ENCODE measurements around the gene TMEM240.

The TMEM240 gene

DNA sequence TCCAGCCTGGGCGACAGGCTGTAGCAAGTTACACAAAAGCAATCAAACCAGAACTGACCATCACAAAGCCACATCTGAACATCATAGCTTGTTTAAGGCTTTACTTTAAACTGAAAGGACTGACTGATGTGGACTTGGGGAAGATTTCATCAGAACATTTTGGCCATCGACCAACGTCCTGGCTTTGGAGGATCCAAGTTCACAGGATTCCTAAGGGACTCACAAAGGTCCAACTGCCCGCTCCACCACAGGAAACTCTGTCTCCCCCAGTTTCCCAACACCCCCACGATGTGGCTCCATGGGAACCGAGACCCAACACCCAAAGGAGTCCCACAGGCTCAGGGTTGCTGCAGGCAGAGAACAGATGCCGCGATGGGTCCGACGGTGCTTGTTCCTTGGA lies 24.9 kb upstream of the TMEM240 start:
- TF ChIP-seq, protein P1, sequence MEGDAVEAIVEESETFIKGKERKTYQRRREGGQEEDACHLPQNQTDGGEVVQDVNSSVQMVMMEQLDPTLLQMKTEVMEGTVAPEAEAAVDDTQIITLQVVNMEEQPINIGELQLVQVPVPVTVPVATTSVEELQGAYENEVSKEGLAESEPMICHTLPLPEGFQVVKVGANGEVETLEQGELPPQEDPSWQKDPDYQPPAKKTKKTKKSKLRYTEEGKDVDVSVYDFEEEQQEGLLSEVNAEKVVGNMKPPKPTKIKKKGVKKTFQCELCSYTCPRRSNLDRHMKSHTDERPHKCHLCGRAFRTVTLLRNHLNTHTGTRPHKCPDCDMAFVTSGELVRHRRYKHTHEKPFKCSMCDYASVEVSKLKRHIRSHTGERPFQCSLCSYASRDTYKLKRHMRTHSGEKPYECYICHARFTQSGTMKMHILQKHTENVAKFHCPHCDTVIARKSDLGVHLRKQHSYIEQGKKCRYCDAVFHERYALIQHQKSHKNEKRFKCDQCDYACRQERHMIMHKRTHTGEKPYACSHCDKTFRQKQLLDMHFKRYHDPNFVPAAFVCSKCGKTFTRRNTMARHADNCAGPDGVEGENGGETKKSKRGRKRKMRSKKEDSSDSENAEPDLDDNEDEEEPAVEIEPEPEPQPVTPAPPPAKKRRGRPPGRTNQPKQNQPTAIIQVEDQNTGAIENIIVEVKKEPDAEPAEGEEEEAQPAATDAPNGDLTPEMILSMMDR (IDR thresholded peaks at IDR 0.05; ENCODE audit: insufficient read depth, low read length, missing control alignments), result no peak
- no peak for DNase-seq (ENCODE audit: low read depth, low spot score)
- ChIA-PET POLR2A (interaction anchor here (0.5 kb wide), 1 partner anchor 321 kb away, joined by 5 read pairs; no protein-coding TSS in a partner anchor), CTCF (interaction anchor here (0.9 kb wide), 1 partner anchor 8 kb away, joined by 4 read pairs; no protein-coding TSS in a partner anchor)
- no peak overlapping the region for H3K4me3 ChIP-seq (ENCODE audit: low read depth, low read length)

DNA sequence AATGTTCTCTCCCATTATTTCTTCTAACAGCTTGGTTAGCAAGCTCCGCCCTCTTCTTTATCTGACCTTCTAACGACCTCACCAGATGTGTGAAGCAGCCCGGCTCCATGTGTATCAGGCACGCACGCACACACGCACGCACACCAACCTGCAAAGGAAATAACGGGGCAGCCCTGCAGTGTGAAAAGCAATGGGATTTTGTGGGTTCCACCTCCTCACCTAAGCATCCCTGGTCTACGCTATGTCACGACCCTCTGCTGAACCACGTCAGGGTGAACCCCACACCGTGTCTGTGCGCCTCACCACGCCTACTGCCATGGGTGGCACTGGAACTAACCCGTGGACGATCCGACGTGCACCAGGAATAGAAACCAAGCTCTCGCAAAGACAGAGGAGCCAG lies 23.8 kb upstream of the TMEM240 start:
- TF ChIP-seq, protein P1 (IDR thresholded peaks at IDR 0.05; ENCODE audit: insufficient read depth, low read length, missing control alignments), result no peak
- ChIA-PET POLR2A (no interaction called here), CTCF (interaction anchor here (1.1 kb wide), 1 partner anchor 9 kb away, joined by 4 read pairs; no protein-coding TSS in a partner anchor)
- H3K4me3 ChIP-seq (ENCODE audit: low read depth, low read length), result no peak overlapping the region
- no peak for DNase-seq (ENCODE audit: low read depth, low spot score)

GRCh38 chr1:1563688-1564087 lies 23.3 kb upstream of the TMEM240 start:
- no peak overlapping the region for H3K4me3 ChIP-seq (ENCODE audit: low read depth, low read length)
- DNase-seq (ENCODE audit: low read depth, low spot score), result no peak
- TF ChIP-seq, protein P1 (IDR thresholded peaks at IDR 0.05; ENCODE audit: insufficient read depth, low read length, missing control alignments), result no peak
- ChIA-PET CTCF (interaction anchor here (1.1 kb wide), 1 partner anchor 10 kb away, joined by 4 read pairs; no protein-coding TSS in a partner anchor), POLR2A (no interaction called here)

DNA sequence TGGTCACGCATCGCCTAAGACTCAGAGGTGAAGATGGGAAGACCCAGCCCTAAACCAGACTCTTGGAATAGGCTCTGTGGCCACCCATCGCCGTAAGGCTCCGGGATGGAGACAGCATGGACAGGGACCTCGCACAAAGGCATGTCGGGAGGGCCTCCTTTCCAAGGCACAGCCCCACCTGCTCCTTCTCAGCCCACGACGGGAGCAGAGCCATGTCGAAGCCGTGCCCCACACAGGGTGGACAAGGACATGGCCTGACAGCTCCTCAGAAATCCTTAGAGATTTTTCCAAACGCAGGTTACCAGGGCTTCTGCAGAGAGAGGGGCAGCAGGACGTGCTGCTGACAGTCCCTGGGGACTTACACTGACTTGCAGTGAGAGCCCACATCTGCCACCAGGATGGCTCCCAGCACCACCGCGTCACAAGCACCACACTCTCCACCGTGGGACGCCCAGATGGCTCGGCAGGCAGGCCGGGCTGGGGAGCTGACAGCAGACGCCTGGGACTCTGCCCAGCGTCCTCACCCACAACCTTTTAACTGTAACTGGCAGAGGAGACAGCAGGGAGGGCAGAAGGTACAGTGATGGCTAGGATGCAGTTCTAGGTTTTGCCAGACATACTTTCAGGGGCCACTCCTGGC lies 22.3 kb upstream of the TMEM240 start:
- ChIA-PET CTCF (interaction anchor here (1.4 kb wide), 1 partner anchor 12 kb away, joined by 4 read pairs; no protein-coding TSS in a partner anchor), POLR2A (no interaction called here)
- no peak for DNase-seq (ENCODE audit: low read depth, low spot score)
- TF ChIP-seq, protein P1 (IDR thresholded peaks at IDR 0.05; ENCODE audit: insufficient read depth, low read length, missing control alignments), result no peak
- H3K4me3 ChIP-seq (ENCODE audit: low read depth, low read length), result no peak overlapping the region

DNA sequence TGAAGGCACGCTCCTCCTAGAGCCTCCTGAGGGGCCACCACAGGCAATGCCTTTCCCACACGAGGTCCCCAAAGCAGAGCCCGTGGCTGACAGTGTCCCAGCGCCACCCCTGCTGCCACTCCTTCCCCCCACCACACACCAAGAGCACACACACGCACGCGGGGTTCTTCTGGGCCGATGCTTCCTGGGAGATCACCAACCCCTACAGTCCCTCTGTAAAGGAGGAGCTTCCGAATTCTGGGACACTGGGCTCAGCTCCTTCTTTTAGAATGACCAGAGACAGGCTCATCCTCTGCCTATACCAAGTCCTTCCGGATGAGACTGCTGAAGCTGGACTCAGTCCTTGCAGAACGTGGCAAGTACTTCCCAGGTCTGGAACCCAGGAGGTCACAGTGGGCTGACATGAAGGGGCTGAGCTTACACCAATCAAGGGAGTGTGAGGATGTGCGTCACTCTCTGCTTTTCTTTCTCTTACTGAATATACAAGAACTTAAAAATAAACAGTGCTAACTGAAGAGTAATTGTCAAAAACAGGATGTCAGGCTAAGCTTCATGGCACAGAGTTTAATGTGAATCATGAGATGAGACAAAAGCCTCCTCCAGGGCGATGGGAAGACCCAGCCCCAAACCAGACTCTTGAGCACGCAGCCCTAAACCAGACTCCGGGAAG lies 21.5 kb upstream of the TMEM240 start:
- DNase-seq (ENCODE audit: low read depth, low spot score), result no peak

DNA sequence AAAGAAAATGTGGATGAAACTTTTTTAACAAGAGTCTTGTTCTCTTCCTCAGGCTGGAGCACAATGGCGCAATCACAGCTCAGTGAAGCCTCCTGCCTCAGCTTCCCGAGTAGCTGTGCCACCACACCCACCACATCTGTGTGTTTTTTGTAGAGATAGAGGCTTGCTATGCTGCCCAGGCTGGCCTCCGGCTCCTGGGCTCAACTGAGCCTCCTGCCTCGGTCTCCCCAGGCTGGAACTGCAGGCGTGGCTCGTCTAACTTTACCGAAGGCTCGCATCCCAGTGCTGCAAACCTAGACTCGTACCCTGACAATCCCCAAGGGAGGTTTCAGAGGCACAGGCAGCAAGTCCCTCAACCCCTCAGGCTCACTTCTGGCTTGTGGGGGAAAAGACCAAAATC lies 19.8 kb upstream of the TMEM240 start:
- ChIA-PET CTCF (interaction anchor here (0.6 kb wide), 1 partner anchor 49 kb away, joined by 3 read pairs; no protein-coding TSS in a partner anchor), POLR2A (no interaction called here)
- H3K4me3 ChIP-seq (ENCODE audit: low read depth, low read length), result no peak overlapping the region
- DNase-seq (ENCODE audit: low read depth, low spot score), result no peak
- TF ChIP-seq, protein P1 (IDR thresholded peaks at IDR 0.05; ENCODE audit: insufficient read depth, low read length, missing control alignments), result no peak

More for the DNA sequence above, 21.5 kb upstream of the TMEM240 start:
- POLR2A ChIA-PET, result no interaction called here
- CTCF ChIA-PET, result interaction anchor here (1.0 to 1.4 kb wide), 2 partner anchors 8 to 11 kb away, joined by 3 to 4 read pairs; no protein-coding TSS in a partner anchor
- TF ChIP-seq, protein P1 (IDR thresholded peaks at IDR 0.05; ENCODE audit: insufficient read depth, low read length, missing control alignments), result no peak
- no peak overlapping the region for H3K4me3 ChIP-seq (ENCODE audit: low read depth, low read length)
